ENCODE data around the gene KIAA1958.

GRCh38 chr9:112624711-112625707 is 138.4 kb downstream of the KIAA1958 start:
- TF ChIP-seq CEBPB (IDR thresholded peaks at IDR 0.05; ENCODE audit: low read depth, low read length) (no peak), JUN (IDR thresholded peaks at IDR 0.05; ENCODE audit: low read depth, low read length) (no peak), CTCF (IDR thresholded peaks at IDR 0.05; ENCODE audit: control extremely low read depth in 1 of 3, insufficient read depth in 1 of 3, low read depth in 1 of 3, low read length in 3 of 3) (no peak), EZH2 (IDR thresholded peaks at IDR 0.05; ENCODE audit: low read depth, low read length, severe bottlenecking) (no peak), TBP (IDR thresholded peaks at IDR 0.05; ENCODE audit: low read depth, low read length) (no peak), BCL11A (IDR thresholded peaks at IDR 0.05; ENCODE audit: low read depth in 2 of 2, low read length in 2 of 2) (no peak), BACH1 (IDR thresholded peaks at IDR 0.05; ENCODE audit: low read length) (no peak), POLR2AphosphoS5 (IDR thresholded peaks at IDR 0.05; ENCODE audit: low read depth, low read length) (no peak), POLR2A (IDR thresholded peaks at IDR 0.05; ENCODE audit: control extremely low read depth in 1 of 2, low read depth in 2 of 2, low read length in 2 of 2) (no peak)
- TF ChIP-seq, protein P1, sequence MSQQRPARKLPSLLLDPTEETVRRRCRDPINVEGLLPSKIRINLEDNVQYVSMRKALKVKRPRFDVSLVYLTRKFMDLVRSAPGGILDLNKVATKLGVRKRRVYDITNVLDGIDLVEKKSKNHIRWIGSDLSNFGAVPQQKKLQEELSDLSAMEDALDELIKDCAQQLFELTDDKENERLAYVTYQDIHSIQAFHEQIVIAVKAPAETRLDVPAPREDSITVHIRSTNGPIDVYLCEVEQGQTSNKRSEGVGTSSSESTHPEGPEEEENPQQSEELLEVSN (IDR thresholded peaks at IDR 0.05), result no peak

All from H1 (cell line).